Dermis blood vessel endothelial cell (primary cell): ENCODE measurements around the gene TSHR. TPM values are rescaled to one million over a fixed set of nuclear protein-coding genes. Genes with fewer than 3 reads are reported as not detected.

Experiments used
- DNase-seq: peaks from one replicate; pipeline ENCODE4 v3.0.0; 2010
- total RNA-seq: library from RNA; depleted of rRNA; stranded (reverse); fragments of >200 nt; gene quantifications from 2 replicates; pipeline ENCODE4 v1.2.3, GENCODE V29; 2014

The TSHR gene
- total RNA-seq, 1 donor from 2014 or later: not detected

DNA sequence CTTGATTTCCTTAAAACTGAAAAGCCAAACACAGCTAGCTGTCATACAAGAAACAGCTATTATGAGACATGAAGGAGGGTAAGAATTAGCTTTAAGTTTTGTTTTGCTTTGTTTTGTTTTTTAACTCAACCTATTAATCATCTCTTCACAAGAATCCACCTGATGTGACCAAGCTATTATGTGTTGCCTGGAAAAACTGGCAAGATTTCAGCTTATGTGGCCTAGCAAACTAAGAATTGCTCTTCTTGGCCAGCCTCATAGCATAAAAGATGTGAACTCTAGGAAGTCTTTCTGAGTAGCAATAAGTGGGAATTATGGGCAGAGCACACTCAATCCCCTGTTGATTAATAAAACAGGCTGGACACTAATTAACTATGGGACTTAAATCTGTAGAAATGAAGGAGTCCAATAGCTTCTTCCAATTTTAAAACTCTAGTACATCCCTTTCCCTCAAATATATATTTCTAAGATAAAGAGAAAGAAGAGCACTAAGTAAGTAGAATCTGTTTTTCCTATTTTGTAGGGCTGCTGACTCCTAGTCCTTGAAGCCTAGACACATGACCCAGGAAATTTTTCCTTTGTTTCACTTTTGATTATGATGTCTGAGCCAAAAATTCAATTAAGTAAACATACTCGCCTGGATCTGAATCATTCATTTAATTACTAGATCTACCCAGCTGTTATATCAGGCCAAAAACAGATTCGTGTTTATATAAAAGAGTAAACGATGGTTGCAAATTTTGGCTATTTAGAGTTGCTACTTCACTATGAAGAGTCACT, 189.6 kb downstream of the TSHR start:
- no peak for DNase-seq

DNA sequence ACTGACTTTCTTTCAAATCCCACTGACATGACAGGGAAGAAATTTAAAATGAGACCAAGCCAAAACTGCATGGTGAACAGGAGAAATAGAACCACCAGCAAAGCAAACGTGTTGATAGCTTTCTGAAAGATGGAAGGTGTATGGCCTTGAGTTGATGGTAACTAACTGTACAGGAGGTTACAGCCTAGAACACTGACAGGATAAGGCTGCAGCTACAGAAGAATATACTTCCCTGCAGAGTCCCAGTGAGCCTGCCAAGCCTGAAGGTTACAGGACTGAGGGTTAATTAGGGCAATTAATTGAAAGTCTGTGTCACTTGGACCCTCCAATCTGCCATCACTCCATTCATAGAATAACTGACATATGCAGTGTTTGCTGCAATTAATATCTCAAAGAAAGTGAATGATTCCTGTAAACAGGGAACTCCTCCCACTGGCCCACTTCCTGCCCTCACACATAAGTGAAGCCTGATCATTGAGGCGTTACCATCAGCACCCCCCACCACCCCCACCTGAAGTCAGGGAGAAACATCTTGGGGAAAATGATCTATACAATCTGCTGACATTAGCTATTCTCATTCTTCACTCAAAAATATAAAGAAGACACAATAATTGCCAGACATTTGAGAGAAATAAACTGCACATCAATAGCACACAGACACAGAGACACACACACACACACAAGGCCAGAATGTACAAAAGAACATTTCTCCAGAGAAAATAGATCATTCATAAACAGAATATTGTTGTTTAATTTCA, 191.9 kb downstream of the TSHR start:
- DNase-seq: no peak

DNA sequence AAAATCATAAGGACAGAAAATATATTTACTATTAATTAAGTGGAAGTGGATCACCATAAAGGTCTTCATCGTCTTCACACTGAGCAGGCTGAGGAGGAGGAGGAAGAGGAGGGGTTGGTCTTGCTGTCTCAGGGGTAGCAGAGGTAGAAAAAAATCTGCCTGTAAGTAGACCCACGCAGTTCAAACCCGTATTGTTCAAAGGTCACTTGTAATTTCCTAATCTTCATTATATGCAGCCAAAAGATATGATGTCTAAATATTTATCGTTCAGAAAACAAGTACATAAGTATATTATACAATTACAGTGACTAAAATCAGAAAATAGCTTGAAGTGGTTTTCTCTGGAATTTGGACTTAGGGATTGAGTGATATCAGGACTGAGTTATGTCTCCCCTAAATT, 193.2 kb downstream of the TSHR start:
- DNase-seq: no peak

DNA sequence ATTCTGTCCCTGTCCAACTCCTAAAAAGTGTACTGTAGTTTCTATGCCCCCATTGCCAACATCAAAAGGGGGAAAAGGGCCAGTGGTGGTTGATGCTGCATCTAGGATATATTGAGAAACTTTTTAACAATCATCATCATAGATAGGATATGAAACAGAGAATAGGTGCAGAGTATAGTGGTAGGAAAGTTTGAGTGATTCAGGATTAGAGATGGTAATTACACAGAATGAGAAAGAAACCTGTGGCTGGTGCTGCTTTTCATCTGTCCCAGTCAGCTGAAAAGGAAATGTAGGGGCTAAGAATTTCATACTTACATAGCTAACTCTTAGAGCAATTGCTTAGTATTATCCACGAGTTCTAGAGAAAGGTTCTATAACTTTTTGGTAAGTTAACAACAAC, 197.8 kb downstream of the TSHR start:
- DNase-seq: no peak

DNA sequence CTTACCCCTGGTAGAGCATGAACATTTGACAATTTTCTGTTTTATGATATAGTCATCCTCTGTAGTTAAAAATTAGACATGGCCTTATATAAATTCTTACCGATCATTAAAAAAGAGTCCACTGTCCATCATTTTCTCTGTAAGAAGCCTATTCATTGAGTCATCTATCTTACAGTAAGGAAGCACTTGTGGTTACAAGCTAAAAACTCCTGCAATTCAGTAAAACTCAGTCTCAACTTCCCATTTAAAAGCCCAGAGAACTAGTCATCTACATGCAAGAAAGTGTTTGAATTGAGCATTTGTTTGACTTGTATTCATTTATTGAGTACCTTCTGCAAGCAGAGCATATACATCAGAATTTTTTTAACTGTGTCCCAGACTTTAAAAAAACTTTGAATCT, 202.0 kb downstream of the TSHR start:
- DNase-seq: no peak

DNA sequence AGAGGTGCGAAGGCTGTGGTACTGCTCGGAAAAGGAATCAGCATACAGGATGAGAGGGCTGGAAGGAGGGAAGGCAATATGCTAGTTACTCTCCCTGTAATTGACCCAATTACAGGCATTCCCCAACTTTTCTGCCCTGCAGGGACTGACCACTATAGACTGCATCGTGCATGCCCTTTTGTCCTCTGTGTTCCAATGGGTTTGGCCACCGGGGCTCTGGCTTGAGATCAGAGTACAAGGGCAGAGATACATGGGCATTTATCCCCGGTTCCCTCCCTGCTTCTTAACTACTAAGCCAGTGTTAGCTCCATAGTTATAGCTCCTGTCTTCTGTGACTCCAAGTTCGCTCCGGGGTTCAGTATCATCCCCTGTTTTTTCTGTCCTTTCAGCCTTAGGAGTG, 205.7 kb downstream of the TSHR start:
- DNase-seq: no peak

DNA sequence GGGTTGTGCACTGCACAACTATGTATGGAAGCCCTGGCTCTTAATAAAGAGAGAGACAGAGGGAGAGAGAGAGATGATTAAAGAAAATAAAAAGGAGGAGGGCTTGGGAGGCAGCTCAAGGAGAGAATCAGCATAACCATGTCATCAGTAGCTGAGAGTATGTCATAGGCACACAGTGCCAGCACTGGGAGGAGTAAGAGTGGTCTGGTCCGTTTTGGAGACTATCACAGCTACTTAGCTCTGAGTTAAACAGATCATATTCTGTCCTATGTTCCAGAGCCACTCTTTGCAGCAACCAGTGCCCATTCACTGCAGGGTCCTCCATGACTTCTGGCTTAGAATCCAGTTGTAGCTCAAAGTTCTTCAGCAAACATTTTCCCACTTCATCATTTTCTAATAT, 206.3 kb downstream of the TSHR start:
- no peak for DNase-seq

DNA sequence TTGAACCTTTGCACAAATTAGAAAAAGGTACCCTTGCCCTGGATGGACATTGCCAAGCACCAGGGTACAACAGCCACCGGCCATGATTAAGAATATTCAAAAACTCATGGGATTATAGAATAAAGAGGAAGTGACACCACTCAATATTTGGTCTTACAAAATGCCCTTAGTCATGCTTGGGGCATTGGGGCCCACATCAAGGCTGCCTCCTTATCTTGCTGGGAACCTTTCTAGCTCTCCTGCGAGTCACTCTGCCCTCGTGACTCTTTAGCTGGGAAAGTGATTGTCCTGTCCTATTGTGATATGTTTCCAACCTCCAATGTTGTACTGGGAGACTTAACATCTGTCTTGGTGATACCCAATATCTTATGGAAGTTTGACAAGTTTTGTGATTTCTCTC, 207.5 kb downstream of the TSHR start:
- no peak for DNase-seq

DNA sequence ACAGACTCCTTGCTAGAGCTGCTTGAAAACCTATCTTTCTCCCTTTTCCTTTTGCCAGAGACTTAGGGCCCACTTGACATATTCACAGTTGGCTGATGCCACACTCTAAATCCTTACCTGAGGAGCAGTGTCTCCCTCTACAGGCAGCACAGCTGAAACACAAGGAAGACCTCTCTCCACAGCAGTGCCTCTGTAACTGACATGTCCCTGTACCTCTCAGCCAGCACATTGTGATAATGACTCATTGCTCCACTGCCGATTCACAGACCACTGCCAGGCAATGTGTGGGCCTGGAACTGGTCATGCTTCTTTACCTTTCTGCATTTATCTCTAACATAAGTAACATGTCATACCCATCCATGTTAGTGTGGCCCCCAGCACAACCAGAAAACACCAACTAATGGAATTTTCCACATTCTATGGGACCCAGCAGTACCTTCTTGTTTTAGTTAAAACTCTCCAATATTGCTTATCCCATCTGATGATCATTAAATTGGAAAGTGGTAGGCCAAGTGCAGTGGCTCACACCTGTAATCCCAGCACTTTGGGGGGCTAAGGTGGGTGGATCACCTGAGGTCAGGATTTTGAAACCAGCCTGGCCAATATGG, 208.8 kb downstream of the TSHR start:
- peak; percentile 67 for DNase-seq

DNA sequence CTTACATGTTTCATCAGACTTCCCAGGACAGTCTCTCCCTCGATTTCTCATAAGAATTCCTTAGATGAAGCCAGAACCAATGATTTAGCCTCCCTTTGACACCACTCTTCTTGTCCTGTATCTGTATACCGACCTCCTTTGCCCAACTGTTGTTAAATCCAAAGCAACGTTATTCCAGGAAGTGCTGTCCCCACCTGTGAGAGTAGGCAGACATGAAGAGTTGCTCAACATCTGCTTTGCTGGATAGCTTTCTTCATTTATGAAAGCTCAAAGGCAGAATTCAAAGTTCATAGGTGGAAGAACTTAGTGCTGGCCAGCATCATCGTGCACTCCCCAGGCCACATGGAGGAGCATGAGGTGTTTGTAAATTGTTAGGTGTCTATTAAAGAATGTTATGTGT, 209.8 kb downstream of the TSHR start:
- no peak for DNase-seq

DNA sequence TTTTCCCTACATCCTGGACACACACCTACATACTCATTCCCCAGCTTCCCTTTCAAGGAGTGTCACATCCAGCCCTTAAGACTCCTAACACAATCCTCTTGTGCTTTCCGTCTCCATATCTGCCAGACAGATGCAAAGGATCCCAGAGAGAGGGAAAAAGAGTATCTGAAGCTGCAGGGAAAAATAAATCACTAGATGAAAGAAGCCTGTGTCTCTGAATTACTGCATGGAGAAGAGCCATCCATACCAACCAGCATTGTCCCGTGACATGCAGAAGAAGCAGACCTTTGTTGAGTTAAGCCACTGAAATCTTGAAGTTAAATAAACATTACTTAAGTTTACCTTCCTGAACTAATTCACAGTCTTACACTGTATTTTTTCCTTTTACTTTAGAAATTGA, 210.7 kb downstream of the TSHR start:
- no peak for DNase-seq

DNA sequence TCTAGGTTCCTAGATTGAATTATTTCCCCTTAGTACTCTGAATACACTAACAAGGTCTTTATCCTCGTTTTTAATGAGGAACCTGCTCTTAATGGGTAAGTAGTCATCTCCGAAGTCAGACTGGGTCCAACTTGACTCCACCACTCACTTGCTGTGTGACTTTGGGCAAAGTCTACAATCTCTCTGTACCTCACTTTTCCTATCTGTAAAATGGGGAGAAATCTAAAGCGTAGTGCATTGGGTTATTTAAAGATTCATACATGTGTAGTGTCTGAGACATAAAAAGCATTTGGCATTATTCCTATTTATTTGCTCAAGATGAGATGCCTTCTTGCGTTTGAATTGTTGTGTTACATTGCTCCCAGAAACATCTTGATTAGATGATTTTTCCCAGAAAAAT, 213.8 kb downstream of the TSHR start:
- DNase-seq: no peak

DNA sequence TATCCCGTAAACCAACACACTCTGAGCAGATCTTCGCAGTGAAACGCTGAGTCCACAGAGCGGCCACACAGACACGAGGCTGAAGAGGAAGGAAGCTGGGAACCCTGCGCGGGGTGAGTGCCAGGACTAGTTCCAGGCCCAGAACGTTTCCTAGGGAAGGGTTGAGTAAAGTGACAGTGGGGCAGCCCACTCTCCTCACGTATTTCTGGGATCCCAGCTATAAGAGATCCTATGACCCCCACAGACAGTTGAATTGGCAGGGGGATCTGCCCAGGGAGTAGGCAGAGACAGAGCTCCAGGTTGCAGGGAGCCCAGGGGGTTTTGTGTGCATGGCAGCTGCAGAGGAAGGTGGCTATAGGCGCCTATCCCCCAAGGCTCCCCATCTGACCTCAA, 214.3 kb downstream of the TSHR start:
- peak; percentile 53 for DNase-seq

DNA sequence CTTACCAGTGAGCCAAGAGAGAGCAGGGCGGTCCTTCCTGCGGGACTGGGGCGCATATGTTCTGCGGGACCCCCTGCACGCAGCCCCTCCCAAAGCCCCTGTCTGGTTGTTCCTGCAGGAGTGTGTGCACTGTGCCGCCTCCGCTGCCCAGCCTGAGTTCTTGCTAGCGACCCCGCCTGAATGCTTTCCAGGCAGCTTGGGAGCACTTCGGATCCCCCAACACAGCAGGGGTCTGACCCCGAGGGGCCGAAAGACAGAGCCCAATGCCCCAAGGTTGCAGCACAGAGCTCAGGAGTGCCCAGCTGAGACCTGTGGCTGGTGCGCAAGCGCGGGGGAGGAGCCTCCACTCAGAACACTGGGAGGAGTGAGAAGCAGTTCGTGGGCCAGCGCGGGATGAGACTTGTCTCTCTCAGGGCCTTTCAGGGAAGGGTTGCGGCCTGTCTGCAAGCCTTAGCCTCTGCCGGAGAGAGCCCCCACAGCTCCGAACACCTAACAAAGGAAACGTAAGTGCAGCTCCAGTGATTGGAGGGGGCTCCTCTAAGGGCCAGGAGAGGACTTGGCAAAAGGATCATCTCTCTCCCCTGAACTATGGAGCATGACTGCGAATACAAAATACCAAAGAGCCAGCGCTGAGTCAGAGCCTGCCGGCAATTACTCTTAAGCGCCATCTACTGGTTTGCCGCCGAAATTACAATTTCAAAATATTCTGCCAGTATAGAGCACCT, 214.8 kb downstream of the TSHR start:
- DNase-seq: peak; percentile 90

DNA sequence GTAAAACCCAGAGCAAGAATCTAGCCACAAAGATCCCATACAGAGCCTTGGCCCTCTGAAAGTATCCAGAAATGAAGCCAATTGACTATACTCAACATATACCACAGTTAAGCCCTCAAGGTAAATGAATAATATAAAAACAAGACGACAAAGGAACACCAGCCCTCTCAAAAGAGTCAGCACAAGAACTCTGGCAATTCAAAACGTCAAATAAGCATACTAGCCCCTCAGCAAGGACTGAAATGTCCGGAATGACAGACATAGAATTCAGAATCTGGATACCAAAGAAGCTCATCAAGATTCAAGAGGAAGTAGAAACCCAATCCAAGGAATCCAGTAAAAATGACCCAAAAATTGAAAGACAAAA, 215.4 kb downstream of the TSHR start:
- peak; percentile 5 for DNase-seq

DNA sequence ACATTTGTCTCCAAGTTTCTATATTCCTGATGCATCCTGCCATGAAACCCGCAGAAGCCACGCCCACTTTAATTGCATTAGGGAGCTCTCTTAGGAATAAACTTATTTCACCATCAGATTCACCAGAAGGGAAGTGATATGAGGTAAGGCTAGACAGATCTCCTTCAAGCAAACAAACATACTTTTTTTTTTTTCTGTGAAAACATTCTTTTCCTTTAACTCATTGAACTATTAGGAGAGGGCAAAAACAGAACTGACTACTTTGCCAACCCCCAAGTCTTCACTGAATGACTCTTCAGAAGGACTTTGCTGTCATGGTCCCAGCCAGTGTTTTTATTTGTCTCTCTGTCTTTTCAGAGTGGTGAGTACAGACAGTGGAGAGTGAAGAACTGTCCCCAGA, 216.9 kb downstream of the TSHR start:
- DNase-seq: no peak

DNA sequence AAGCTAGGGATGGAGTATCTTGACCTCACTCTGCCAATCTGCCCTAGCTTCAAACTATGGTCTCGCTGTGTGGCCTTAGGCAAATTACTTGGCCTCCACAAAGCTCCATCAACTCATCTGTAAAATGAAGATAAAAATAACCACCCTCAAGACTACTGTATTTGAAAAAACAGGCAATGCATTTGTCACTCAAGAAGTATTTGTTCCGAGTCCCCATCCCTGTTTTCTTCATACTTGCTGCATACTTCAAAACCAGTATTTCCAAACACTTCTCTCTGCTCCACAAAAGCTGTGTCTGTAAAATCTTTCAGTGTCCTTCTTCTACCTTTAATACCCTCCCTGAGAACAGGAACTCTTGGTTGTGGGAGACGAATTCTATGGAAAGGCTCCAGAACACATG, 217.5 kb downstream of the TSHR start:
- no peak for DNase-seq

DNA sequence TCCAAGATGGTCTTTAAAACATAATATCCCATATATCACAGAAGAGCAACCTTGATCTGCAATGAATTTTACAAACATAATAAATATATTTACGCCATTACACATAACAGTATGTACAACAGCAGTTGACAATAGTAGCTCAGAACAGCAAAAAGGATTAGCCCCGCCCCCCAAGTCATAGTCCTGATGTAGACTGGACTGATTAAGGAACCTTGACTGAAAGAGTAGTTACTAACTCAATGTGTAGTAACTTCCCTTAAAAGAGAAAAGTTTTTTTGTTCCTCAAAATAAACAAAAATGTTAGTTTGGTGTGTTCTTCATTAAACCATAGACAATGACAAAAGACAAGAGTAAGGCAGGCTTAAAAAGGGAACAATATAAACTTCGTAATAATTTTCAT, 220.8 kb downstream of the TSHR start:
- DNase-seq: no peak

DNA sequence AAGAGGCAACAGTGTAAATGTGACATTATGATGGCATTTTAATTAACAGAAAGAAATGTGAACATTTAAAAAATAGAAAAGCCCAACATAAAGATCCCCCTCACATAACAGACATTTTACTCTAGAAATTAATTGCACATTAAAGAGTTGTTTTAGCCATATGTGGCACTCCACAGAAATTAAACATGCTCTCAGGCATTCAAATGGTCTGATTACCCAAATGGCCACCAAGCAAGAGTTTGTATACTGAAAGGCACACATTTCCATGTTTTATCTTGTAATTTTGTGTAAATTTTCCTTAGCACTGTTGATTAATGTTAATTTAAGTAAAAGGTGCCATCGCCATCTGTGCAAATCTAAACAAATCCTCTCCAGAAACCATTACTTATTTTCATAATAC, 221.8 kb downstream of the TSHR start:
- DNase-seq: no peak

DNA sequence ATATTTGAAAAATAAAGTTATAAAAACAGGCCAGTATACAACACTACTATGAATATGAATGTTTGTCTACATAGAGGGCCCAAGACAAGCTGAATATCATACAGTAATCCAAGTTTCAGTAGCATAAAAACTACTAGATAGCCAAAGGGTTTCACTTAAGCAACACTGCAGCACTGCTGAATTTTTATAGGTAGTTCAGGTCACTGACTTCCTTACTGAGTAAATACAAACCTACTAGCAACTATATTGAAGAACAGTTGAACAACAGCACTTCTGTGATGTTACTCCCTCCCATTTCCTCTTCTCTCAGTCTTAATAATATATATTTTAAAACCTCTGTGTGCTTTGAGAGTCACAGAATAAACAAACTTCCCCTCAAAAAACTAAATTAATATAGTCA, 222.6 kb downstream of the TSHR start:
- no peak for DNase-seq

DNA sequence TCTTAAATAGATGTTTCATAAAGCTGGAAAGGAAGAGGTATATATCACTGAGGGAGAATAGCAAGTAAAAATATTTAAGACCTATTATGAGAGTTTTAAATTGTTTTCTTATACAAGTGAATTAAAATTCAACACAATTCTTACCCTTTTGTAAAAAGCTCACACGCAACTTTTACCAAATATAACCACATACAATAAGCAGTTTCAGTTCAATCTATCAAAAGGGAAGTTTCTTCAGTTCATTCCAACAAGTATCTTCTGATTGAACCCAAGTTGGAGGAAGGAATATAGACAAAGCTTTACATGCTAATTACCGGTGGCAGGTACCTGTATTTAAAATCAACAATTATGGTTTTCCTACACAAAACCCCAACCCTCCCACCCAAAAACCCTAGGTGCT, 224.2 kb downstream of the TSHR start:
- DNase-seq: no peak

DNA sequence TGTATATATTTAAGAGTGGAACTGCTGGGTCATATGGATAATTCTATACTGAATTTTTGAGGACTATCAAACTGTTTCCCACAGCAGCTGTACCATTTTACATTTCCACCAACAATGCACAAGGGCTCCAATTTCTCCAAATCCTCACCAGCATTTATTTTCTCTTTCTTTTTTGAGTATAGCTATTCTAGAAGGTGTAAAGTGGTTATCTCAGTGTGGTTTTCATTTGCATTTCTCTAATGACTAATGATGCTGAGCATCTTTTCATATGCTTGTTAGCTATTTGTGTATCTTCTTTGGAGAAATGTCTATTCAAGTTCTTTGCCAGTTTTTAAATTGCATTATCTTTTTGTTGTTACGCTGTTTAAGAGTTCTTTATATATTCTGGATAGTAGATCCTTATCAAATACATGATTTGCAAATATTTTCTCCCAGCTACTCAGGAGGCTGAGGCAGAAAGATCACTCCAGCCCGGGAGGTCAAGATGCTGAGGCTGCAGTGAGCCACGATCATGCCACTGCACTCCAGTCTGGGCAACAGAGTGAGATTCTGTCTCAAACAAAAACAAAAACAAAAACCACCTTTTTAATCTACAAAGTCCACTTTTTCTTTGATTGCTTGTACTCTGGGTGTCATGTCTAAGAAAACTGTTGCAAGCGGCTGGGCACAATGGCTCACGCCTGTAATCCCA, 232.6 kb downstream of the TSHR start:
- no peak for DNase-seq

DNA sequence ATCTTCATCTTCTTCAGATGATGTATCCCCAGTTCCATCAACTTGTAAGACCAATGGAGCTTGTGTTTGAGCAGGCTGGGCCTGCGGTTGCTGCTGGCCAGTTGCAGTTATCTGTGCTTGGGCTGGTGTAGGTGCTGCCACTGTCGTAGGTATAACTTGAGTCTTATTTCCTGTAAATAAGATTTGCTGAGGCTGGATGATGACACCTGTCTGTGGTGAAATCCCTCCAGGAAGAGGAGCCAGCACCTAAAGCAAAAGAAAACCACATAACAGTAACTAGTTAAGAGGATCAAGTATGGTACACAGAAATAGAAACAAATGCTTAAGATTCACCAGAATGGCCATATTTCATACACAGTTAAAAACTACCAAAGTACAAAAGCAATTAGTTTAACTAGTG, 237.2 kb downstream of the TSHR start:
- DNase-seq: no peak
